ENCODE measurements around the gene TBC1D2B.

DNA sequence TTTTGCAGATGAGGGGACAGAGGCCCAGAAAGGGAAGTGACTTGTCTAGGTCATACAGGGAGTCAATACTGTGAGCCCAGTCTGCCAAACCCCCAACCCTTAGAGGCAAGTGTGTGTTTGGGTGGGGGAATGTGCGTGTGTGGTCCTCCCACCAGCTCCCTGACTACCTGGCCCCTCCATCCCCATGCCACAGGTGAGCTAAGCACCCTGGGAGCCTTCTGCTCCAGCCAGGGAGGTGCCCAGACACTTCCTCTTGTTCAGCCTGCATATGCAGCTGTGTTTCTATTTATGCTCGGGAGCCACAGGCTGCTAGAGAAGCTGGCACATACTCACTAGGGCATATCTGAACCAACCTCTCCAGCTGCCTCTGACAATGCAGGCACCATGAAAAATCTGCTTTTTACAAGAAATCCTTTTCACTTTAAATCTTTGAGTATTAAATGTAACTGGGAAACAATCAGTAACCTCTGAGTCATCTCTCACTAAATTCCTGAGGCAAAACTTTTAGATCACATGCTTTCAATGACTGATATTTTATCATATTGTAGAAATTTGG is 20.7 kb downstream of the TBC1D2B start:
- TF ChIP-seq CTCF (IDR thresholded peaks at IDR 0.05; ENCODE audit: poor library complexity) (no peak), EZH2 (IDR thresholded peaks at IDR 0.05; ENCODE audit: borderline replicate concordance) (no peak)
